ENCODE measurements around the gene LLGL1. TPM values are rescaled to one million over a fixed set of nuclear protein-coding genes. Genes with fewer than 3 reads are reported as not detected.

The LLGL1 gene
- total RNA-seq, 1 experiment from 2014 or later: 44.9 TPM

- Histone ChIP-seq H3K27ac (no peak overlapping the region), H3K4me1 (replicated peaks; ENCODE audit: insufficient read depth) (peaks cover 24% of the 10 kb centered on the region), H4K20me1 (ENCODE audit: insufficient read depth) (peaks cover 19% of the 10 kb centered on the region), H3K79me2 (ENCODE audit: low read depth) (peaks cover 26% of the 10 kb centered on the region), H3K4me2 (peak overlapping the region; percentile 100; the same call in 1 of the 2 replicates), H2AFZ (no peak overlapping the region), H3K4me3 (no peak overlapping the region), H3K36me3 (ENCODE audit: low read depth) (0 out of 2 replicates have a peak, but pooled peaks cover 5% of the 10 kb centered on the region), H3K27me3 (ENCODE audit: insufficient read depth, low read depth) (no peaks in the 10 kb centered on the region), H3F3A (ENCODE audit: insufficient read depth, low read depth) (peaks cover 16% of the 10 kb centered on the region; the same call in 1 of the 2 replicates), H3K9me2 (ENCODE audit: insufficient read depth) (no peaks in the 10 kb centered on the region), H3K9me3 (ENCODE audit: insufficient read depth, low read depth) (no peaks in the 10 kb centered on the region)
- POLR2A ChIA-PET (ENCODE audit: unreplicated experiment): interaction anchor here (0.6 to 0.7 kb wide), 2 partner anchors 80 to 133 kb away, joined by 6 to 9 read pairs; partner anchors contain the start of gene TOP3A
- CTCF ChIA-PET: no interaction called here
- no TSS peak for BruUV-seq (replicated peaks)
- DNase-seq: no peak
- no peak for TF ChIP-seq EZH2 (IDR thresholded peaks at IDR 0.05; ENCODE audit: low read depth)
- TF ChIP-seq, protein P1, sequence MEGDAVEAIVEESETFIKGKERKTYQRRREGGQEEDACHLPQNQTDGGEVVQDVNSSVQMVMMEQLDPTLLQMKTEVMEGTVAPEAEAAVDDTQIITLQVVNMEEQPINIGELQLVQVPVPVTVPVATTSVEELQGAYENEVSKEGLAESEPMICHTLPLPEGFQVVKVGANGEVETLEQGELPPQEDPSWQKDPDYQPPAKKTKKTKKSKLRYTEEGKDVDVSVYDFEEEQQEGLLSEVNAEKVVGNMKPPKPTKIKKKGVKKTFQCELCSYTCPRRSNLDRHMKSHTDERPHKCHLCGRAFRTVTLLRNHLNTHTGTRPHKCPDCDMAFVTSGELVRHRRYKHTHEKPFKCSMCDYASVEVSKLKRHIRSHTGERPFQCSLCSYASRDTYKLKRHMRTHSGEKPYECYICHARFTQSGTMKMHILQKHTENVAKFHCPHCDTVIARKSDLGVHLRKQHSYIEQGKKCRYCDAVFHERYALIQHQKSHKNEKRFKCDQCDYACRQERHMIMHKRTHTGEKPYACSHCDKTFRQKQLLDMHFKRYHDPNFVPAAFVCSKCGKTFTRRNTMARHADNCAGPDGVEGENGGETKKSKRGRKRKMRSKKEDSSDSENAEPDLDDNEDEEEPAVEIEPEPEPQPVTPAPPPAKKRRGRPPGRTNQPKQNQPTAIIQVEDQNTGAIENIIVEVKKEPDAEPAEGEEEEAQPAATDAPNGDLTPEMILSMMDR (conservative IDR thresholded peaks at IDR 0.05): no peak
- intact Hi-C loops (cut with micrococcal nuclease; ENCODE audit: unreplicated experiment): loop anchor here (5.0 kb wide), 1 partner anchor 899 kb away; the partner anchor contains the start of gene COPS3
These were observed 44.1 kb upstream of the LLGL1 start for GRCh38 chr17:18181358-18181757.

GRCh38 chr17:18182110-18182977 lies 43.1 kb upstream of the LLGL1 start:
- Histone ChIP-seq H3K4me1 (replicated peaks; ENCODE audit: insufficient read depth) (peaks cover 33% of the 10 kb centered on the region), H3F3A (ENCODE audit: insufficient read depth, low read depth) (peaks cover 16% of the 10 kb centered on the region; the same call in 1 of the 2 replicates), H4K20me1 (ENCODE audit: insufficient read depth) (peaks cover 27% of the 10 kb centered on the region), H2AFZ (peak overlapping the region; percentile 89), H3K36me3 (ENCODE audit: low read depth) (peaks cover 12% of the 10 kb centered on the region; the same call in 1 of the 2 replicates), H3K79me2 (ENCODE audit: low read depth) (peaks cover 36% of the 10 kb centered on the region), H3K27ac (peak overlapping the region; percentile 84), H3K27me3 (ENCODE audit: insufficient read depth, low read depth) (no peaks in the 10 kb centered on the region), H3K4me3 (peak overlapping the region; percentile 89), H3K9me3 (ENCODE audit: insufficient read depth, low read depth) (no peaks in the 10 kb centered on the region), H3K9me2 (ENCODE audit: insufficient read depth) (no peaks in the 10 kb centered on the region), H3K4me2 (peak overlapping the region; percentile 100)
- ChIA-PET CTCF (interaction anchor here (1.8 kb wide), 1 partner anchor 26 kb away, joined by 5 read pairs; no protein-coding TSS in a partner anchor), POLR2A (ENCODE audit: unreplicated experiment) (interaction anchor here (0.6 to 0.9 kb wide), 4 partner anchors 29 to 675 kb away, joined by 3 to 23 read pairs (median 5); partner anchors contain the start of gene TOP3A)
- TSS peak; percentile 88 for BruUV-seq (replicated peaks)
- no peak for TF ChIP-seq EZH2 (IDR thresholded peaks at IDR 0.05; ENCODE audit: low read depth)
- TF ChIP-seq, protein P1 (conservative IDR thresholded peaks at IDR 0.05): no peak
- intact Hi-C loops (cut with micrococcal nuclease; ENCODE audit: unreplicated experiment): loop anchor here (2.0 to 5.0 kb wide), 4 partner anchors 24 to 900 kb away; partner anchors contain the start of genes COPS3 and FLII
- peak in 1 of 2 experiments; percentile 17 for DNase-seq

GRCh38 chr17:18182978-18183333 lies 42.5 kb upstream of the LLGL1 start:
- peaks cover 17% of the 10 kb centered on the region; the same call in 1 of the 2 replicates for H3K36me3 ChIP-seq (ENCODE audit: low read depth)
- peaks cover 40% of the 10 kb centered on the region for H3K4me1 ChIP-seq (replicated peaks; ENCODE audit: insufficient read depth)
- peaks cover 42% of the 10 kb centered on the region for H3K79me2 ChIP-seq (ENCODE audit: low read depth)
- H4K20me1 ChIP-seq (ENCODE audit: insufficient read depth): peaks cover 33% of the 10 kb centered on the region
- peak overlapping the region; percentile 100 for H3K4me2 ChIP-seq
- peaks cover 16% of the 10 kb centered on the region; the same call in 1 of the 2 replicates for H3F3A ChIP-seq (ENCODE audit: insufficient read depth, low read depth)
- H3K27ac ChIP-seq: peak overlapping the region; percentile 84
- H3K27me3 ChIP-seq (ENCODE audit: insufficient read depth, low read depth): no peaks in the 10 kb centered on the region
- CTCF ChIA-PET: interaction anchor here (1.8 kb wide), 1 partner anchor 27 kb away, joined by 5 read pairs; no protein-coding TSS in a partner anchor
- DNase-seq: peak; percentile 69 to 88
- no peaks in the 10 kb centered on the region for H3K9me2 ChIP-seq (ENCODE audit: insufficient read depth)
- no peaks in the 10 kb centered on the region for H3K9me3 ChIP-seq (ENCODE audit: insufficient read depth, low read depth)
- POLR2A ChIA-PET (ENCODE audit: unreplicated experiment): interaction anchor here (0.7 to 0.9 kb wide), 3 partner anchors 25 to 675 kb away, joined by 4 to 23 read pairs (median 4); no protein-coding TSS in a partner anchor
- H3K4me3 ChIP-seq: peak overlapping the region; percentile 89
- no TSS peak for BruUV-seq (replicated peaks)
- TF ChIP-seq, protein P1 (conservative IDR thresholded peaks at IDR 0.05): no peak
- TF ChIP-seq EZH2 (IDR thresholded peaks at IDR 0.05; ENCODE audit: low read depth): no peak
- peak overlapping the region; percentile 89 for H2AFZ ChIP-seq
- intact Hi-C loops (cut with micrococcal nuclease; ENCODE audit: unreplicated experiment): loop anchor here (2.0 to 5.0 kb wide), 4 partner anchors 24 to 901 kb away; partner anchors contain the start of genes COPS3 and FLII

All from PC-9 (cell line).